GM10248 (cell line): ENCODE data around the gene MBD3L2.
"Not testable (repeated sequence)": the region's sequence is repeated elsewhere in the genome, so short reads cannot be mapped to it uniquely, and the experiment has no call there.

Experiments
- CTCF ChIA-PET: fragments of 300-600 bp; sonication (Branson Sonifier 250); formaldehyde crosslinking; extraction: SDS; loops from one replicate; lab custom pipeline; 2021; ENCODE audit warnings: antibody characterized with exemption; lab: Yijun Ruan, JAX
- POLR2A ChIA-PET: fragments of 350-650 bp; sonication (Branson Sonifier 250); formaldehyde crosslinking; extraction: SDS; loops from one replicate; lab custom pipeline; 2020; ENCODE audit warnings: antibody characterized with exemption; lab: Yijun Ruan, JAX
- DNase-seq: peaks from one replicate; pipeline ENCODE4 v3.0.0; 2012; ENCODE audit errors: extremely low spot score
- TF ChIP-seq, protein P1 (sequence below): IDR thresholded peaks from 2 replicates; pipeline ENCODE4 v1.5.1; 2012; ENCODE audit warnings: mild to moderate bottlenecking, low read depth; ENCODE audit errors: extremely low read depth, missing control alignments, control extremely low read depth

Gene MBD3L2

DNA sequence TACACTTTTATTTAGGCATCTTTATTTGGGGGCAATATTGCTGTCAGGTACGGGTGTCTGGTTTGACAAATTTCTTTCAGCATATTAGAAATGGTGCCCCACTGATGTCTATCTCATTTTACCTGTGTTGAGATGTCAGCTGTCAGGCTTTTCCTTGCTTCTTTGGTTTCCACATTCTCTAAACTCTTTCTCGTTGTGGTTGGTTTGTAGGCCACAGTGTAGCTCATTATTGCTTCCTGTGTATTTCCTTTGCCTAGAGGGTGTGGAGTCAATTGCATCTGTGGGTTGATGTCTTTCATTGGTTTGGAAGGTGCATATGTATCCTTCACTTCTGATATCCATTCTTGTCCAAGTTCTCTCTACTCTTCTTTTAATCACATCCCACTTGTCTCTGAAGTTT, 10.9 kb downstream of the MBD3L2 start:
- CTCF ChIA-PET, DNase-seq, POLR2A ChIA-PET: not testable (repeated sequence)

GRCh38 chr19:7063339-7063738, 14.2 kb downstream of the MBD3L2 start:
- ChIA-PET POLR2A (no interaction called here), CTCF (interaction anchor here (0.6 kb wide), 1 partner anchor 99 kb away, joined by 3 read pairs; no protein-coding TSS in a partner anchor)
- TF ChIP-seq, protein P1, sequence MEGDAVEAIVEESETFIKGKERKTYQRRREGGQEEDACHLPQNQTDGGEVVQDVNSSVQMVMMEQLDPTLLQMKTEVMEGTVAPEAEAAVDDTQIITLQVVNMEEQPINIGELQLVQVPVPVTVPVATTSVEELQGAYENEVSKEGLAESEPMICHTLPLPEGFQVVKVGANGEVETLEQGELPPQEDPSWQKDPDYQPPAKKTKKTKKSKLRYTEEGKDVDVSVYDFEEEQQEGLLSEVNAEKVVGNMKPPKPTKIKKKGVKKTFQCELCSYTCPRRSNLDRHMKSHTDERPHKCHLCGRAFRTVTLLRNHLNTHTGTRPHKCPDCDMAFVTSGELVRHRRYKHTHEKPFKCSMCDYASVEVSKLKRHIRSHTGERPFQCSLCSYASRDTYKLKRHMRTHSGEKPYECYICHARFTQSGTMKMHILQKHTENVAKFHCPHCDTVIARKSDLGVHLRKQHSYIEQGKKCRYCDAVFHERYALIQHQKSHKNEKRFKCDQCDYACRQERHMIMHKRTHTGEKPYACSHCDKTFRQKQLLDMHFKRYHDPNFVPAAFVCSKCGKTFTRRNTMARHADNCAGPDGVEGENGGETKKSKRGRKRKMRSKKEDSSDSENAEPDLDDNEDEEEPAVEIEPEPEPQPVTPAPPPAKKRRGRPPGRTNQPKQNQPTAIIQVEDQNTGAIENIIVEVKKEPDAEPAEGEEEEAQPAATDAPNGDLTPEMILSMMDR = no peak
- no peak for DNase-seq

GRCh38 chr19:7063764-7064418, 14.8 kb downstream of the MBD3L2 start:
- TF ChIP-seq, protein P1 = no peak
- DNase-seq = no peak
- ChIA-PET CTCF (interaction anchor here (0.6 kb wide), 1 partner anchor 100 kb away, joined by 3 read pairs; no protein-coding TSS in a partner anchor), POLR2A (no interaction called here)

DNA sequence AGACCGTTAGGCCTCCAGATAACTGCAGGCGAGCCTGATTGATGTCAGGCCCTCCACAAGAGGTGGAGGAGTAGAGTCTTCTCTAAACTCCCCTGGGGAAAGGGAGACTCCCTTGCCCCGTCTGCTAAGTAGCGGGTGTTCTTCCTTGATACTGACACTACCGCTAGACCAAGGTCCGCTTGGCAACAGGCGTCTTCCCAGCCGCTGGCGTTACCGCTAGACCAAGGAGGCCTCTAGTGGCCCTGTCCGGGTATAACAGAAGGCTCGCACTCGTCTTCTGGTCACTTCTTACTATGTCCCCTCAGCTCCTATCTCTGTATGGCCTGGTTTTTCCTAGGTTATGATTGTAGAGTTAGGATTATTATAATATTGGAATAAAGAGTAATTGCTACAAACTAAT, 18.0 kb downstream of the MBD3L2 start:
- DNase-seq, CTCF ChIA-PET, POLR2A ChIA-PET: not testable (repeated sequence)

GRCh38 chr19:7067716-7068115, 18.6 kb downstream of the MBD3L2 start:
- DNase-seq = no peak
- TF ChIP-seq, protein P1 = no peak
- CTCF ChIA-PET = no interaction called here
- POLR2A ChIA-PET = no interaction called here

DNA sequence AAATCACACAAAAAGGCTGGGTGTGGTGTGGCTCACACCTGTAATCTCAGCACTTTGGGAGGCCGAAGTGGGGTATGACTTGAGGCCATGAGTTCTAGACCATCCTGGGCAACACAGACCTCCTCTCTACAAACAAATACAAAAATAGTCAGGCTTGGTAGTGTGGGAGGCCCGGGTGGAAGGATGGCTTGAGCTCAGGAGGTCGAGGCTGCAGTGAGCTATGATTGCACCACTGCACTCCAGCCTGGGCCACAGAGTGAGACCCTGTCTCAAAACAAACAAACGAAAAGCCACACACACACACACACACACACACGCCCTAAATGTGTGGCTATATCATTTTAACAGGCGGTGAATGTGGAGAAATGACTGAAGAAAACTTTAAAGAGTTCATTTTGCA, 19.5 kb downstream of the MBD3L2 start:
- ChIA-PET CTCF (interaction anchor here (1.4 to 1.7 kb wide), 2 partner anchors 13 to 500 kb away, joined by 4 read pairs; no protein-coding TSS in a partner anchor), POLR2A (interaction anchor here (0.7 to 1.0 kb wide), 2 partner anchors 31 to 800 kb away, joined by 3 to 6 read pairs; no protein-coding TSS in a partner anchor)
- TF ChIP-seq, protein P1 = no peak
- no peak for DNase-seq

GRCh38 chr19:7069042-7069903, 20.2 kb downstream of the MBD3L2 start, which contains the start of gene ZNF557:
TSS of gene ZNF557 (plus strand) at chr19:7069703. CDS start at chr19:7075075, 5,372 bp downstream.
- DNase-seq = peak; percentile 98
- CTCF ChIA-PET = interaction anchor here (0.8 to 1.7 kb wide), 3 partner anchors 12 to 835 kb away, joined by 3 to 4 read pairs (median 4); partner anchors contain the start of gene MAP2K7
- TF ChIP-seq, protein P1 = no peak
- POLR2A ChIA-PET = interaction anchor here (0.6 to 1.0 kb wide), 8 partner anchors 30 to 1321 kb away, joined by 3 to 7 read pairs (median 6); partner anchors contain the start of genes RAB11B and TNFSF9
